ENCODE results near the gene ITFG1. TPM values are rescaled to one million over a fixed set of nuclear protein-coding genes. Genes with fewer than 3 reads are reported as not detected.

The ITFG1 gene
- total and polyA plus RNA-seq, 9 of the 15 experiments (the other 6 are each of a cell fraction or from before 2014, with no cell fraction given): 17.1 to 83.5 (median 35.8) TPM

- Histone ChIP-seq H3K27me3 (ENCODE audit: control insufficient read depth in 2 of 2, insufficient read depth in 2 of 2, low read length in 2 of 2) (no peaks in the 10 kb centered on the region), H3K4me2 (ENCODE audit: insufficient read depth, low read length) (no peak overlapping the region), H3K36me3 (ENCODE audit: control insufficient read depth, insufficient read depth, low read length) (peaks cover 19% of the 10 kb centered on the region), H3K79me2 (ENCODE audit: control insufficient read depth, insufficient read depth, low read length) (no peaks in the 10 kb centered on the region), H4K20me1 (replicated peaks; ENCODE audit: control insufficient read depth, insufficient read depth, low read length) (no peaks in the 10 kb centered on the region), H3K9ac (ENCODE audit: insufficient read depth in 1 of 2, low read depth in 2 of 2, low read length in 2 of 2) (no peak overlapping the region), H3K9me1 (ENCODE audit: control insufficient read depth, insufficient read depth, low read length) (no peaks in the 10 kb centered on the region), H3K9me3 (replicated peaks; ENCODE audit: control insufficient read depth, insufficient read depth, low read depth, low read length) (no peaks in the 10 kb centered on the region), H3K27ac (ENCODE audit: extremely low read depth, low read depth, low read length) (no peak overlapping the region), H3K4me1 (replicated peaks in 1 of 2; ENCODE audit: control insufficient read depth in 2 of 2, insufficient read depth in 2 of 2, low read length in 2 of 2) (no peaks in the 10 kb centered on the region), H2AFZ (ENCODE audit: low read depth, low read length) (no peak overlapping the region), H3K4me3 (no peak overlapping the region)
- ATAC-seq: no peak
- intact Hi-C loops (cut with micrococcal nuclease): no loop called here
- 57% methylated on average over 3 of the region's 3 CpGs for WGBS (ENCODE audit: insufficient coverage, low coverage, missing lambda C conversion rate)
- DNase-seq (ENCODE audit: extremely low read depth in 1 of 4, low spot score in 3 of 4): no peak
- TF ChIP-seq SIN3A (IDR thresholded peaks at IDR 0.05; ENCODE audit: borderline replicate concordance in 2 of 2, control insufficient read depth in 1 of 2, low read depth in 2 of 2, low read length in 2 of 2): no peak
- TF ChIP-seq SP2 (IDR thresholded peaks at IDR 0.05; ENCODE audit: extremely low read depth, low read depth, low read length, poor library complexity, severe bottlenecking): no peak
- TF ChIP-seq PREB (CRISPR knock-in tag; IDR thresholded peaks at IDR 0.05): no peak
- TF ChIP-seq C11orf30 (IDR thresholded peaks at IDR 0.05; ENCODE audit: low read depth): no peak
- no peak for TF ChIP-seq CHD1 (IDR thresholded peaks at IDR 0.05; ENCODE audit: low read length)
- no peak for TF ChIP-seq ZNF282 (CRISPR knock-in tag; IDR thresholded peaks at IDR 0.05)
- TF ChIP-seq KDM5B (IDR thresholded peaks at IDR 0.05; ENCODE audit: insufficient replicate concordance, low read depth, low read length): no peak
- no peak for TF ChIP-seq KLF6 (CRISPR knock-in tag; IDR thresholded peaks at IDR 0.05; ENCODE audit: borderline replicate concordance)
- TF ChIP-seq UBTF (IDR thresholded peaks at IDR 0.05; ENCODE audit: borderline replicate concordance in 1 of 2, low read depth in 2 of 2, low read length in 2 of 2): no peak
- TF ChIP-seq TAF7 (tag; IDR thresholded peaks at IDR 0.05): no peak
- in situ Hi-C loops (cut with MboI): no loop called here
- CTCF ChIA-PET (ENCODE audit: low intra/inter-chr PET ratio): no interaction called here
- peak; percentile 59 for FAIRE-seq
- no TSS peak for BruUV-seq (replicated peaks)
- POLR2A ChIA-PET: no interaction called here
These were observed 83.7 kb downstream of the ITFG1 start for GRCh38 chr16:47377154-47377553.
